Hepatocyte (in vitro differentiated cells): Measurements from ENCODE around the gene TBC1D32. TPM values are rescaled to one million over a fixed set of nuclear protein-coding genes. Genes with fewer than 3 reads are reported as not detected.

Experiments
- DNase-seq: peaks from one replicate; pipeline ENCODE4 v3.0.0-alpha.2; 2016; ENCODE audit warnings: low spot score
- H2AFZ ChIP-seq: fragments of 200-600 bp; sonication (generic); 2 replicates; pipeline ENCODE4 v1.6.0; 2016; ENCODE audit warnings: antibody characterized with exemption, mild to moderate bottlenecking
- H3K27ac ChIP-seq: fragments of 200-600 bp; sonication (generic); 2 replicates; pipeline ENCODE4 v1.5.1; 2016; ENCODE audit warnings: mild to moderate bottlenecking
- H3K27me3 ChIP-seq: fragments of 200-600 bp; sonication (generic); 2 replicates; pipeline ENCODE4 v1.6.1; 2016
- H3K36me3 ChIP-seq: fragments of 200-600 bp; sonication (generic); replicated peaks from 2 replicates; pipeline ENCODE4 v1.5.1; 2016; ENCODE audit warnings: low read depth; ENCODE audit not compliant: insufficient read depth
- H3K4me1 ChIP-seq: fragments of 200-600 bp; sonication (generic); 2 replicates; pipeline ENCODE4 v1.5.1; 2016; ENCODE audit warnings: mild to moderate bottlenecking, moderate library complexity; ENCODE audit not compliant: insufficient read depth
- H3K4me2 ChIP-seq: fragments of 200-600 bp; sonication (generic); 2 replicates; pipeline ENCODE4 v1.6.0; 2016
- H3K4me3 ChIP-seq: fragments of 200-600 bp; sonication (generic); 2 replicates; pipeline ENCODE4 v1.5.1; 2016; ENCODE audit warnings: mild to moderate bottlenecking
- H3K79me2 ChIP-seq: fragments of 200-600 bp; sonication (generic); 2 replicates; pipeline ENCODE4 v1.6.0; 2017; ENCODE audit warnings: mild to moderate bottlenecking
- H3K9me2 ChIP-seq: fragments of 200-600 bp; sonication (generic); replicated peaks from 2 replicates; pipeline ENCODE4 v1.6.0; 2017; ENCODE audit warnings: mild to moderate bottlenecking; ENCODE audit not compliant: insufficient read depth
- H3K9me3 ChIP-seq: fragments of 200-600 bp; sonication (generic); 2 replicates; pipeline ENCODE4 v1.5.1; 2016; ENCODE audit warnings: low read depth, mild to moderate bottlenecking
- H4K20me1 ChIP-seq: fragments of 200-600 bp; sonication (generic); 2 replicates; pipeline ENCODE4 v1.6.0; 2016; ENCODE audit warnings: mild to moderate bottlenecking; ENCODE audit not compliant: insufficient read depth, poor library complexity, severe bottlenecking
- CTCF ChIP-seq: fragments of 200-600 bp; sonication (generic); IDR thresholded peaks from 2 replicates; pipeline ENCODE4 v1.5.1; 2016; ENCODE audit warnings: antibody characterized with exemption, mild to moderate bottlenecking; ENCODE audit not compliant: poor library complexity
- EZH2 ChIP-seq: fragments of 200-600 bp; sonication (generic); IDR thresholded peaks from 2 replicates; pipeline ENCODE4 v1.6.1; 2016; ENCODE audit warnings: antibody characterized with exemption, mild to moderate bottlenecking, borderline replicate concordance
- EZH2phosphoT487 ChIP-seq: fragments of 200-600 bp; sonication (generic); IDR thresholded peaks from one replicate; pipeline ENCODE4 v1.6.1; 2018; ENCODE audit warnings: antibody characterized with exemption, mild to moderate bottlenecking, low read depth, moderate library complexity; ENCODE audit not compliant: unreplicated experiment, severe bottlenecking
- WGBS: methylation state at CpG from one replicate; pipeline ENCODE4 v1.1.6; 2016; ENCODE audit warnings: low lambda C conversion rate; ENCODE audit errors: missing lambda C conversion rate; 5-methylcytosine and 5-hydroxymethylcytosine counted together
- polyA plus RNA-seq: library from polyadenylated mRNA; unstranded; fragments of >200 nt; fragmentation: Nextera tagmentation; extraction: Ambion mirVana; gene quantifications from 2 replicates; pipeline ENCODE4 v1.2.1, GENCODE V29; 2016
- total RNA-seq: library from RNA; depleted of rRNA; stranded (reverse); fragments of >200 nt; gene quantifications from 2 replicates; pipeline ENCODE4 v1.2.3, GENCODE V29; 2014

TBC1D32 gene
- total and polyA plus RNA-seq, 2 experiments from 2014 or later, result 3.7 to 9.9 TPM

- Histone ChIP-seq H3K9me2 (no peaks in the 10 kb centered on the region), H3K79me2 (no peaks in the 10 kb centered on the region), H2AFZ (no peak overlapping the region), H3K4me3 (no peak overlapping the region), H3K4me2 (no peak overlapping the region), H3K27me3 (no peaks in the 10 kb centered on the region), H3K4me1 (no peaks in the 10 kb centered on the region), H3K36me3 (no peaks in the 10 kb centered on the region), H3K27ac (no peak overlapping the region), H3K9me3 (no peaks in the 10 kb centered on the region), H4K20me1 (no peaks in the 10 kb centered on the region)
- no peak for DNase-seq
- WGBS, result 81% methylated on average over 1 of the region's 1 CpG
- TF ChIP-seq EZH2phosphoT487 (no peak), CTCF (no peak), EZH2 (no peak)
Observed at GRCh38 chr6:121106962-121107361, 227.3 kb downstream of the TBC1D32 start.

- DNase-seq, result no peak
- 28% methylated on average over 4 of the region's 4 CpGs for WGBS
- no peaks in the 10 kb centered on the region for H3K9me2 ChIP-seq
- H3K36me3 ChIP-seq, result no peaks in the 10 kb centered on the region
- no peaks in the 10 kb centered on the region for H3K4me1 ChIP-seq
- no peak overlapping the region for H3K4me3 ChIP-seq
- no peaks in the 10 kb centered on the region for H3K9me3 ChIP-seq
- H3K79me2 ChIP-seq, result no peaks in the 10 kb centered on the region
- no peaks in the 10 kb centered on the region for H3K27me3 ChIP-seq
- H3K4me2 ChIP-seq, result no peak overlapping the region
- no peak overlapping the region for H2AFZ ChIP-seq
- H4K20me1 ChIP-seq, result no peaks in the 10 kb centered on the region
- no peak overlapping the region for H3K27ac ChIP-seq
- TF ChIP-seq EZH2 (no peak), EZH2phosphoT487 (no peak), CTCF (no peak)
Observed at GRCh38 chr6:121105461-121105860, 228.8 kb downstream of the TBC1D32 start.

GRCh38 chr6:121093928-121094327 is 240.4 kb downstream of the TBC1D32 start:
- no peaks in the 10 kb centered on the region for H3K9me2 ChIP-seq
- H3K4me2 ChIP-seq, result no peak overlapping the region
- H3K9me3 ChIP-seq, result no peaks in the 10 kb centered on the region
- H3K79me2 ChIP-seq, result no peaks in the 10 kb centered on the region
- no peak overlapping the region for H2AFZ ChIP-seq
- no peaks in the 10 kb centered on the region for H3K36me3 ChIP-seq
- no peaks in the 10 kb centered on the region for H4K20me1 ChIP-seq
- no peak overlapping the region for H3K4me3 ChIP-seq
- H3K4me1 ChIP-seq, result no peaks in the 10 kb centered on the region
- TF ChIP-seq EZH2phosphoT487 (no peak), CTCF (no peak), EZH2 (no peak)
- no peak for DNase-seq
- no peaks in the 10 kb centered on the region for H3K27me3 ChIP-seq
- no peak overlapping the region for H3K27ac ChIP-seq

- H3K9me2 ChIP-seq, result no peaks in the 10 kb centered on the region
- no peak overlapping the region for H3K4me3 ChIP-seq
- no peaks in the 10 kb centered on the region for H4K20me1 ChIP-seq
- no peak for DNase-seq
- 96% methylated on average over 1 of the region's 1 CpG for WGBS
- no peaks in the 10 kb centered on the region for H3K4me1 ChIP-seq
- H3K27me3 ChIP-seq, result no peaks in the 10 kb centered on the region
- no peak overlapping the region for H3K4me2 ChIP-seq
- TF ChIP-seq CTCF (no peak), EZH2phosphoT487 (no peak), EZH2 (no peak)
- H3K9me3 ChIP-seq, result no peaks in the 10 kb centered on the region
- H3K36me3 ChIP-seq, result no peaks in the 10 kb centered on the region
- H3K27ac ChIP-seq, result no peak overlapping the region
- no peak overlapping the region for H2AFZ ChIP-seq
- no peaks in the 10 kb centered on the region for H3K79me2 ChIP-seq
Observed at GRCh38 chr6:121090492-121090891, 243.8 kb downstream of the TBC1D32 start.
